NCI-H2196 treated with DMSO at 0.1 percent for 48 hours (cell line): Measurements from ENCODE around the gene ZNF268.

Source experiments
- DNase-seq: peaks from one replicate; lab custom pipeline; 2025; ENCODE audit not compliant: unreplicated experiment; lab: John Stamatoyannopoulos, UW

Gene ZNF268

GRCh38 chr12:133181238-133181959 is at the start of gene ZNF268:
Gene ZNF268 (plus strand): TSS chr12:133181495. CDS start chr12:133181998, 503 bp downstream.
- peak; percentile 70 for DNase-seq

DNA sequence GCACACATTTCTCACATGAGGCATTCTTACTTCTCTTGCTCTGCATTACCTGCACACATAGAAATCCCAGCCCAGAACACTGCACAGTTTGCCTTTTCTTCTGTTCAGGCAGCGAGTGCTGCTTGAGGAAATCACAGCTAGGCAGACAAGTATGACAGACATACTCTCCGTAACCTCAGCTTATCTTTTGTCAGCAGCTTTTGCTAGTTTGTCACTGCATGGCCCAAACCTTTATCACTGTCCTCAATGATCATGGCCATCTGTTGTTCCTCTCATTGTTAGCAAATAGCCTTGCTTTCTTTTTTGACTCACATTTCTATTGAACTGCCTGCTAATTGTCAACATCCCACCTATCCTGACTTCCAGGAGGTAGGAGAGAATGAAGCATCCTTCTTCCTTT is 45.5 kb upstream of the ZNF268 start:
- DNase-seq: no peak

DNA sequence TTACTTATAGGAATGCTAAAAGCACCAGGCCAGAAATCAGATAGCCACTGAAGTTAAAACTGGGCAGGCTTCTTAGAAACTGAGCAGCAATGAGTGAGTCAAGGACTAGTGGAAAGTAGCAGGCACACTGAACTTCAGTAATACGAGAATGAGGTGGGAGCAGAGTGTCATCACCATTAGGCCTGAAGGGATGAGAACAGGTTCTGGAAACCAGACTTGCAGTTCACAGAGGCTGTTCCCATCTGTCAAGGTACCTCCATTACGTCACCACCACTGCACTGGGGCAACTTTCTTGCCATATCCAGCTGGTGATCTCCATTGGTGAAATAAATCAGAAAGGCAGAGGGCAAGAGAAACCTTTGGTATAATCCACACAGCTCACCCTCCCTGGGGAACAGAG is 35.3 kb upstream of the ZNF268 start:
- no peak for DNase-seq

- DNase-seq: no peak
Observed at GRCh38 chr12:133156125-133156690, 25.1 kb upstream of the ZNF268 start.

GRCh38 chr12:133165776-133166175 is 15.5 kb upstream of the ZNF268 start:
- no peak for DNase-seq

GRCh38 chr12:133172491-133172890 is 8.8 kb upstream of the ZNF268 start:
- no peak for DNase-seq

DNA sequence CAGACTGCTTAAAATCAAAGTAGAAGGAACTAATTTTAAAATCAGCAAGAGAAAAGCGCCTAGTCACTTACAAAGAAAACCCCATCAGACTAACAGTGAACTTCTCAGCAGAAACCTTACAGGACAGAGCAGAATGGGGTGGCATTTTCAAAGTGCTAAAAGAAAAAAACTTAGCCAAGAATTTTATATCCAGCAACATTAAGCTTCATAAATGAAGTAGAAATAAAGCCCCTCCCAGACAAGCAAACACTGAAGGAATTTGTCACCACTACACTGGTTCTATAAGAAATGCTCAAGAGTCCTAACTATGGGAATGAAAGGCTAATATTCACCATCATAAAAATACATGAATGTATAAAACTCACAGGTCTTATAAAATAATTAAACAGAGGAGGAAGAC is 6.4 kb upstream of the ZNF268 start:
- DNase-seq: no peak

DNA sequence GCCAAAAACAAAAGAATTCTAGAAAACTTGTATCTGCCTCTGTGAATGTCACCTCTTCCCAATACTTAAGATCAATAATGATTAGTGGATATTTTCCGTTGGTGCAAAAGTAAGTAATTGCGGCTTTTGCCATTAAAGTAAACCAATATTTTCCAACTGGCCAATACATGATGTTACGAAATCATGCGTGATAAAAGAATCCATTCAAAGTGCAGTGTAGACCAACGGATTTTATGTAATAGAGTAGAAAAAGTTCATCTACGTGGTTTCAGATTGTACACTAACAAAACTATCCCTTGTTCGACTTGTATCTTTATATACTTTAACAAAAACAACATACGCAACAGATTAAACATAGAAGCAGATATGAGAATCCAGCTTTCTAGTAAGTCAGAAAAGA is 626 bp upstream of the ZNF268 start:
- no peak for DNase-seq

- DNase-seq: no peak
Observed at GRCh38 chr12:133190176-133190575, 8.9 kb downstream of the ZNF268 start.

DNA sequence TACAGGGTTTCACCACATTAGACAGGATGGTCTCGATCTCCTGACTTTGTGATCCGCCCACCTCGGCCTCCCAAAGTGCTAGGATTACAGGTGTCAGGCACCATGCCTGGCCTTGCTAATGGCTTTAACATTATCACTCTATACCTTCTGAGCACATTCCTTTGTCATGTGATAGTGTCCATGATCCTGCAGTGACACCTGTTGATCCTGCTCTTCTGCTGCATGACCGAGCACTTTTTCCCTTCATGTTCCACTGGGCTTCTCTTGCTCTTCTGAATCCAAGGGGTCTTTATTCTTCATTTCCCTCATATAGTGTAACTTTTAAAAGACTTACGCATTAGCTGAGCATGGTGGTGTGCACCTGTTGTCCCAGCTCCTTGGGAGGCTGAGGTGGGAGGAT is 11.6 kb downstream of the ZNF268 start:
- DNase-seq: no peak

GRCh38 chr12:133201888-133202287 is 20.6 kb downstream of the ZNF268 start:
- DNase-seq: no peak

- DNase-seq: no peak
Observed at GRCh38 chr12:133202493-133203343, 21.4 kb downstream of the ZNF268 start.

DNA sequence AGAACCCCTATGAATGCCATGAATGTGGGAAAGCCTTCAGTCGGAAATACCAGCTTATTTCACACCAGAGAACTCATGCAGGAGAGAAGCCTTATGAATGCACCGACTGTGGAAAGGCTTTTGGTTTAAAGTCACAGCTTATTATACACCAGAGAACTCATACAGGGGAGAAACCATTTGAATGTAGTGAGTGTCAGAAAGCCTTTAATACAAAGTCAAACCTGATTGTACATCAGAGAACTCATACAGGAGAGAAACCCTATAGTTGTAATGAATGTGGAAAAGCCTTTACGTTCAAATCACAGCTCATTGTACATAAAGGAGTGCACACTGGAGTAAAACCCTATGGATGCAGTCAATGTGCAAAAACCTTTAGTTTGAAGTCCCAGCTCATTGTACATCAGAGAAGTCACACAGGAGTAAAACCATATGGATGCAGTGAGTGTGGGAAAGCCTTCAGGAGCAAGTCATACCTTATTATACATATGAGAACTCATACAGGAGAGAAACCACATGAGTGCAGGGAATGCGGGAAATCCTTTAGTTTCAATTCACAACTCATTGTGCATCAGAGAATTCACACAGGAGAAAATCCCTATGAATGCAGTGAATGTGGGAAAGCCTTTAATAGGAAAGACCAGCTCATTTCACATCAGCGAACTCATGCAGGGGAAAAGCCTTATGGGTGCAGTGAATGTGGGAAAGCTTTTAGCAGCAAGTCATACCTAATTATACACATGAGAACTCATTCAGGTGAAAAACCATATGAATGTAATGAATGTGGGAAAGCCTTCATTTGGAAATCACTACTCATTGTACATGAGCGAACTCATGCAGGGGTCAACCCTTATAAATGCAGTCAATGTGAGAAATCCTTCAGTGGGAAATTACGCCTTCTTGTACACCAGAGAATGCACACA is 22.3 kb downstream of the ZNF268 start:
- DNase-seq: no peak

DNA sequence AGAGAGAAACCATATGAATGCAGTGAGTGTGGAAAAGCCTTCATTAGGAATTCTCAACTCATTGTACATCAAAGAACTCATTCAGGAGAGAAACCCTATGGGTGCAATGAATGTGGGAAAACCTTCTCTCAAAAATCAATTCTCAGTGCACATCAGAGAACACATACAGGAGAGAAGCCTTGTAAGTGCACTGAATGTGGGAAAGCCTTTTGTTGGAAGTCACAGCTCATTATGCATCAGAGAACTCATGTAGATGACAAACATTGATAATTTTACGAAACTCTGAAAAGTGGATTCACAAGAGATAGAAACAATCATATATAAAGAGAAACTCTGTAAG is 22.9 kb downstream of the ZNF268 start:
- DNase-seq: no peak

- DNase-seq: no peak
Observed at GRCh38 chr12:133206390-133206789, 25.1 kb downstream of the ZNF268 start.

GRCh38 chr12:133215724-133216123 is 34.4 kb downstream of the ZNF268 start:
- DNase-seq: no peak

GRCh38 chr12:133217219-133217618 is 35.9 kb downstream of the ZNF268 start:
- no peak for DNase-seq

DNA sequence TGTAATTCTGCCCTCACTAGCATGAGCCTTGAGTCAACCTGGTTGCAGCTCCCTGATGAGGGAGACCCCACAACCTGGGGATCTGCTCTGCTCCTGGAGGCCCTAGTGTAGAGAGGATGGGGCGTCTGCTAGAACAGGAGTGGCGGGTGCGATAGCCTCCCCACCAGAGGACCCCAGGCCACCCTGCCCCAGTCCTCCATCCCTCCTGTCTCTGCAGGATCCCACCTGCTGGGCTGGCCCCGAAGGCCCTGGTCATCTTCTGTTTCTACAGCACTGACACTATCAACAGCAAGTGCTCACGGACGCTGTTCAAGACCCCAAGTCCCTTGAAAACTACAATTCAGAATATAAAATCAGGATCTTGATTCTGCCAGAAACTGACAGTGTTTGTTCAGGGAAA is 39.2 kb downstream of the ZNF268 start:
- DNase-seq: no peak

DNA sequence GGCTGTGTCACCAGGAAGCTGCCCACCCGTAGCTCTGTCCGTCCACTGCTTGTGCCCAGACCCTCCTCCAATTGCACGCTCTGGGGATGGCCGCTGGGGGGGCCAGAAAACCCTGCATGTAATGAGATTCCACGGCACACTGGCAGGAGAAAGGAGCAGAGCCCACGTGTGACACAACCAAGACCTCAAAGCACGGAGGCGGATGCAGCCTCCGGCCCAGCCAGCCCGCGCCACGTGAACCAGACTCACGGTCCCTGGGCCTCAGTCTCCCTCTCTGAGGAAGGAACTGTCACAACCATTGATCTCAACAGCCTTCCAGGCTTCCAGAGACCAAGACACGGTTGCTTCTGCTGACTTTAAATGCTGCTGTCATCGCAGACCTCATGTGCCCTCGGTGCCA is 39.9 kb downstream of the ZNF268 start:
- no peak for DNase-seq

DNA sequence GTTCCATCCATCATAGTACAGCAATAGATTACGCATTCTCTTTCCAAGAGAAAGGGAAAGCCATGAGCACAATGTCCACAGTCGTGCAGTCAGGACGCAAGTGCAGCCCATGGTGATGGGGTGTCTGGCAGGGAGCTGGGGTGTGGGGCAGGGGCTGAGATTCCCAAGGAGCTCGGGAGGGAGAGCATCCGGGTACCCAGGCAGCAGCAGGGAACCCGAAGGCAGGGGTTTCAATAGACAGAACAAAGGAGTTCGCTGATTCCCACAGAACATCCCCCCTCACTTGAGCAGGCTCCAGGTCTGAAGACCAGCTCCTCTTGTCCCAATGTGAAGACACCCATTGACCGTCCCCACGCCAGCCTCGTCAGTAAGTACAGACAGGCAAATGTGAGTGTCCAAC is 40.9 kb downstream of the ZNF268 start:
- no peak for DNase-seq

DNA sequence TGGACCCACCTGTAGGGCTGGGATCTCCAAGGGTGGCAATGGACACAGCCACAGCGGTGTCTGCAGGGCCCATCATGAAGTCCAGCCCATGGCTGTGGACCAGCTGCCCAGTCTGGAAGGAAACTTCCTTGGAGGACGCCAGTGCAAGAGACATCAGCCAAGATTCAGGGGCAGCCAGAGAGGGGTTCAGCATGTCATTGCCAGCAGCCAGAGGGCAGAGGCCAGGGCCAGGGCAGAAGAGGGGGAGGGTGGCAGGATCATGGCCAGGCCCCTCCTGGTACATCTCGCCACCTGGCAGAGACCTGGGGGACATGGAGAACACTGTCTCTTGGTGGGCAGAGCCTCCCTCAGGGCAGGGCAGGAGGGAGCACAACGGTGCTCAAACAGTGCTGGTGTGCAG is 44.2 kb downstream of the ZNF268 start:
- no peak for DNase-seq
